HG02884 (cell line): ENCODE data around the gene GALNTL6.
"Not testable (repeated sequence)": the region's sequence is repeated elsewhere in the genome, so short reads cannot be mapped to it uniquely, and the experiment has no call there.

Experiments
- ATAC-seq: cut with Tn5 transposase; IDR thresholded peaks from one replicate; pipeline ENCODE4 v1.9.1; 2021; ENCODE audit warnings: mild to moderate bottlenecking, moderate library complexity; ENCODE audit not compliant: unreplicated experiment

GALNTL6 gene

GRCh38 chr4:172357006-172357540, 543.9 kb downstream of the GALNTL6 start:
- no peak for ATAC-seq

- ATAC-seq: no peak
Observed at GRCh38 chr4:172362569-172362968, 549.4 kb downstream of the GALNTL6 start.

- ATAC-seq: no peak
Observed at GRCh38 chr4:172369471-172369959, 556.3 kb downstream of the GALNTL6 start.

DNA sequence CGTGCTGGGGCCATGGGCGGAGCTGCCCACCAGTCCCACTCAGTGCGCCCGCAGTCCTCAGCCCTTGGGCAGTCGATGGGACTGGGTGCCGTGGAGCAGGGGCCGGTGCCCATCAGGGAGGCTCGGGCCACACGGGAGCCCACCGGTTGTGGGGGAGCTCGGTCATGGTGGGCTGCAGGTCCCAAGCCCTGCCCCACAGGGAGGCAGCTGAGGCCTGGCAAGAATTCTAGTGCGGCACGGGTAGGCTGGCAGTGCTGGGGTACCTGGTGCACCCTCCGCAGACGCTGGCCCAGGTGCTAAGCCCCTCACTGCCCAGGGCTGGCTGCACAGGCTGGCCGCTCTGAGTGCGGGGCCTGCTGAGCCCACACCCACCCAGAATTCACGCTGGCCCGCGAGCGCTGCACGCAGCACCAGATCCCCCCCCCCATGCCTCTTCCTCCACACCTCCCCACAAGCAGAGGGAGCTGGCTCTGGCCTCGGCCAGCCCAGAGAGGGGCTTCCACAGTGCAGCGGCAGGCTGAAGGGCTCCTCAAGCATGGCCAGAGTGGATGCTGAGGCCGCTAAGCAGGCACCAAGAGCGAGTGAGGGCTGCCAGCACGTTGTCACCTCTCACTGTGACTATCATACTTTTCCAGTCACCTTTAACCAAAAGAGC, 564.4 kb downstream of the GALNTL6 start:
- ATAC-seq: no peak

DNA sequence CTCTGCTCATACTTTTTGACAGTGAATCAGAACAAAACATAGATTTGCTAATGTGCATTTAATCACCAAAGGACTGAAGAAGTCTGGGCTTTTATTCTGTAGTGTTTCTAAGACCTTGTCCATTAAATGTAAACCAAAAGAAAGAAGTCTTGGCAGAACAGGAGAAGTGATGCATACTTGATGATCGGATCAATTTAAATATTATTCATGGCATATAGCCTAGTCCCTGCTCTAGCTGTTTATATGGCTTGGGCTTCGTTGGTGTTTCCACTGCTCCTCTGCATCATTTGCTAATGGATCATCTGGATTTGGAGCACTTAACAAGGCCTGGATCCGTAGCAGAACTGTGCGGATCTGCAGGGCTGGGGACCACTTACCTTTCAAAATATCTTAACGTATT, 566.6 kb downstream of the GALNTL6 start:
- ATAC-seq: no peak

GRCh38 chr4:172390331-172390730, 577.1 kb downstream of the GALNTL6 start:
- ATAC-seq: no peak

DNA sequence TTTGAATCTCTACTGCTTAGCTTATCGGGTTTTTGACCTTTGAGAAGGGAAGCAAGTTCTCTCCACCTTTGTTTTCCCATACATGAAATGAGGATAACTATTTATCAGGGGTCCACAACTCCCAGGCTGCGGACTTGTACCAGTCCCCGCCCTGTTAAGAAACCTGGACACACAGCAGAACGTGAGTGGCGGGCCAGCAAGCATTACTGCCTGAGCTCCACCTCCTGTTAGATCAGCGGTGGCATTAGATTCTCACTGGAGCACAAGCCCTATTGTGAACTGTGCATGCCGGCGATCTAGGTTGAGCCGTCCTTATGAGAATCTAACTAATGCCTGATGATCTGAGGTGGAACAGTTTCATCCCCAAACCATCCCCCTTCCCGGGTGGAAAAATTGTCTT, 579.5 kb downstream of the GALNTL6 start:
- no peak for ATAC-seq

DNA sequence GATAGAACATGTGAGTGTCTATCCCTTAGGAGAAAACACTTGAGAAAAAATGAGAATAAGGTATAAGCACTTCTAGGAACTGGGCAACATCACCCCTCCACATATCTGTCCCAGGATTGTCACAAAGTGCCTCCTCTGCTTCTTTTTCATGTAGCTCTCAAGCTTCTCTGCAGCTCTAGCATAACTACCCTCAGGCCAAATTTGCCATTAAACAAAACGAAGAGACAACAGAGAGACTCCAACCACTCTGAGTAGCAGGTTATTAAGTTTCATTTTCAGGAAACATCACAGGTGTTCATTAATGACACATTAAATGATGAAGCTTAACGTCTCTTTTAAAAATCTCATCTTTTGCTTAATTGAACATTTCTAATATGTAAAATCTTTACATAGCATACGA, 580.0 kb downstream of the GALNTL6 start:
- no peak for ATAC-seq

- ATAC-seq: no peak
Observed at GRCh38 chr4:172404676-172405075, 591.5 kb downstream of the GALNTL6 start.

GRCh38 chr4:172410363-172410762, 597.2 kb downstream of the GALNTL6 start:
- no peak for ATAC-seq

GRCh38 chr4:172411149-172411548, 597.9 kb downstream of the GALNTL6 start:
- ATAC-seq: no peak

DNA sequence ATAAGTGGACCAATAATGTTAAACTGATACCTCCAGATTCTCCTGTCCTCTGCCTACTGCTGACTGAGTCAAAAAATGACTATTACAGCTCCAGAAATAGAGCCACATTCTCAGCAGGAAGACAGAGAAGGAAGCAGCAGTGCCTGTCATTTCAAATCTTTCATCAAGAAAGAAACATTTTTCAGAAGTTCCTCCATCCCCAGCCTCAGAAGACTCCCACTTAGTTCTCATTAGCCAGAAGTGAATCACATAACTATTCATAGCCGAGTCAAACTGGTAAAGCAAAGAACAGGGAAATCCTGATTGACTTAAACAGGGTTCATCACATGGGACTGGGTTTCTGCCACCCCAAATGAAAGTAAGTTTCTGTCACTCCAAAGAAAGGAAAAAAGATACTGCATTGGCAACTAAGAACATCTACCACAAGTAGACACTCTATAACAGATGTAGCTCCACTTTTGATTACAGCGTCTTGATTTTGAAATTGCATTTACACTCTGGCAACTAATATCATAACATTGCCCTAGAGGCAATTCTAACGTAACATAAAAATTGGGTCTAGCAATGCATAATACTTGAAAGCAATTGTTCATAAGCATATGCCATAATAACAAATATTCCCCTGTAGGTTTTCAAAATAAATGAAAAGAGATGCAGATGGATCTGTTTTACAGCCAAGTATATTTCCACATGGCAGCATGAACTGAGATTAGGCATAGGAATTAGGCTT, 599.8 kb downstream of the GALNTL6 start:
- no peak for ATAC-seq

- not testable (repeated sequence) for ATAC-seq
Observed at GRCh38 chr4:172428979-172429378, 615.8 kb downstream of the GALNTL6 start.

GRCh38 chr4:172480471-172480870, 667.3 kb downstream of the GALNTL6 start:
- ATAC-seq: no peak

DNA sequence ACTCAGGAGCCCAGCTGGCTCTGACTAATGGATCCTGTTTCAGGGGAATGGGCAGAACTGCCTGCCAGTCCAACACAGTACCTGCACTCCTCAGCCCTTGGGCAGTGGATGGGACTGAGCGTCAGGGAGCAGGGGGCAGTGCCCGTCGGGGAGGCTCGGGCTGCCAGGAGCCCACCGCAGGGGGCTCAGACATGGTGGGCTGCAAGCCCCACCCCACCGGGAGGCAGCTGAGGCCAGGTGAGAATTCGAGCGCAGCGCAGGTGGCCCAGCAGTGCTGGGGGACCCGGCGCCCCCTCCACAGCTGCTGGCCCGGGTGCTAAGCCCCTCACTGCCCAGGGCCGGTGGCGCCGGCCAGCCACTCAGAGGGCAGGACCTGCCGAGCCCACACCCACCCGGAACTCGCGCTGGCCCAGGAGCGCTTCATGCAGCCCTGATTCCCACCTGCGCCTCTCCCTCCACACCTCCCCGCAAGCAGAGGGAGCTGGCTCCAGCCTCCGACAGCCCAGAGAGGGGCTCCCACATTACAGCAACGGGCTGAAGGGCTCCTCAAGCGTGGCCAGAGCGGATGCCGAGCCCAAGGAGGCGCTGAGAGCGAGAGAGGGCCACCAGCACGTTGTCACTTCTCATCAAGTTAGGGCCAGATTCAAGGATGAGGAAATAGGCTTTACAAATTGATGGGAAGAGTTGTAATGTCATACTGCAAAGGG, 668.8 kb downstream of the GALNTL6 start:
- ATAC-seq: no peak

GRCh38 chr4:172485007-172485406, 671.8 kb downstream of the GALNTL6 start:
- no peak for ATAC-seq

GRCh38 chr4:172486531-172486930, 673.3 kb downstream of the GALNTL6 start:
- ATAC-seq: no peak

GRCh38 chr4:172489861-172490260, 676.7 kb downstream of the GALNTL6 start:
- no peak for ATAC-seq

- no peak for ATAC-seq
Observed at GRCh38 chr4:172495769-172496168, 682.6 kb downstream of the GALNTL6 start.

GRCh38 chr4:172497321-172497720, 684.1 kb downstream of the GALNTL6 start:
- ATAC-seq: no peak

GRCh38 chr4:172514011-172514410, 700.8 kb downstream of the GALNTL6 start:
- no peak for ATAC-seq

- no peak for ATAC-seq
Observed at GRCh38 chr4:172514801-172515200, 701.6 kb downstream of the GALNTL6 start.
